Fibroblast of pulmonary artery (primary cell): ENCODE data around the gene IGBP1.
A peak's percentile ranks its signal among the peaks of the same experiment; 100 is the strongest.

Source experiments
- DNase-seq: peaks from one replicate; pipeline ENCODE4 v3.0.0-alpha.2; 2010; ENCODE audit warnings: low read depth
- H3K4me3 ChIP-seq: replicated peaks from 2 replicates; pipeline ENCODE4 v1.5.1; 2011; ENCODE audit warnings: low read depth, mild to moderate bottlenecking, control low read depth, low read length, moderate library complexity
- TF ChIP-seq, protein P1 (sequence below): IDR thresholded peaks from 2 replicates; pipeline ENCODE4 v1.5.1; 2011; ENCODE audit warnings: mild to moderate bottlenecking, control low read depth, low read length, inconsistent platforms; ENCODE audit errors: missing control alignments

Gene IGBP1

DNA sequence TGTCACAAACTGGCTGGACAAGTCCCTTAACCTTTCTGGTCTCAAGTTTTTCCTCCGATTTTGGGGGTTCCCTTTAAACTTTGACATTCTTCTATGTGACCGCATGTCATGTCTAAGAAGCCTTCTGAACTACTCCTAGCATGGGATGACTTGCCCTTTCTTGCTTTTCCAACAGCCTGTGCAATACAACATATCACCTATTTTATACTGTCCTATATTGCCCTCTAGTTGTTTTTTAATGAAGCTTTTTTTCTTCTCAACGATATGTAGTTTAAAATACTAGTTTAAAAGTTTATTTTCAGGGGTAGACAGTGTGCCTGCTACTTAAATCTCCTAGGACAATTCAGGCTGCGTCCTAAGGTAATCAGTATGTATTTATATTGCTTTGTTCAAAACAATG is 1.0 kb upstream of the IGBP1 start:
- H3K4me3 ChIP-seq: no peak overlapping the region
- peak; percentile 1 for DNase-seq

DNA sequence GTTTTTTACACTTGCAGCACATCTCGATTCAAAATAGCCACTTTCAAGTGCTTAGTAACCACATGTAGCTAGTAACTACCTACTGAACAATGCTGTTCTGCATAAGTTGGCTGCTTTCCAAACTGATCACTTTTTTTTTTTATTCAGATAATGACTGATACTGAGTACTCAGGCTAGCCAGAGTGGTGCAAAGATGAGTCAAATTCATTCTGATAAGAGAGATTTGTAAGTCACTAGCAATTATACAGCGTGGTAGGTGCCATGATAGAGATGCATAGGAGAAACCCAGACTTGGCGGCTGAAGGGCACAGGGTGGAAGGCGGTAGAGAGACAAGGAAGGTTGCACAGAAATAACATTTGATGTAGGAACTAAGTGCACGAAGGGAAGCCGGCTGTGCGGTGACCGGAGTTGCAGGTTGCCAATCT is 357 bp upstream of the IGBP1 start:
- TF ChIP-seq, protein P1, sequence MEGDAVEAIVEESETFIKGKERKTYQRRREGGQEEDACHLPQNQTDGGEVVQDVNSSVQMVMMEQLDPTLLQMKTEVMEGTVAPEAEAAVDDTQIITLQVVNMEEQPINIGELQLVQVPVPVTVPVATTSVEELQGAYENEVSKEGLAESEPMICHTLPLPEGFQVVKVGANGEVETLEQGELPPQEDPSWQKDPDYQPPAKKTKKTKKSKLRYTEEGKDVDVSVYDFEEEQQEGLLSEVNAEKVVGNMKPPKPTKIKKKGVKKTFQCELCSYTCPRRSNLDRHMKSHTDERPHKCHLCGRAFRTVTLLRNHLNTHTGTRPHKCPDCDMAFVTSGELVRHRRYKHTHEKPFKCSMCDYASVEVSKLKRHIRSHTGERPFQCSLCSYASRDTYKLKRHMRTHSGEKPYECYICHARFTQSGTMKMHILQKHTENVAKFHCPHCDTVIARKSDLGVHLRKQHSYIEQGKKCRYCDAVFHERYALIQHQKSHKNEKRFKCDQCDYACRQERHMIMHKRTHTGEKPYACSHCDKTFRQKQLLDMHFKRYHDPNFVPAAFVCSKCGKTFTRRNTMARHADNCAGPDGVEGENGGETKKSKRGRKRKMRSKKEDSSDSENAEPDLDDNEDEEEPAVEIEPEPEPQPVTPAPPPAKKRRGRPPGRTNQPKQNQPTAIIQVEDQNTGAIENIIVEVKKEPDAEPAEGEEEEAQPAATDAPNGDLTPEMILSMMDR: no peak
- H3K4me3 ChIP-seq: peak overlapping the region; percentile 85
- no peak for DNase-seq

More for the DNA sequence above, 1.0 kb upstream of the IGBP1 start:
- TF ChIP-seq, protein P1: no peak

DNA sequence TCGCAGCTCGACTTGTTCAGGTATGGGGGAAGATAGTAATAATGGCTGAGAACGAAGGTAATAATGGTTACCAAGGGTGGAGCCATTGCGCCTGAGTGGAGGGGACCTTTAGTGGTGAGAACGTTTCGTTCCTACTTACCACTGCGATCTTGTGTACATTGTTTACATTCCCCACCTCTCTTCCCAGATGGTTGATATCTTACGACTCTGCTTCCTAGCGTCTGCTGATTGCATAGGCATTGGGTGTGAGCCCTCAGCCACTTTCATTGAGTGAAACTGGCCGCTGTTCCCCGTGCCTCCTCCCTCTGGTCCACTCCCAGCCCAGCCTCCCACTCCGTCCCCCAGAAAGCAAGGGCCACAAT is 850 bp downstream of the IGBP1 start:
- TF ChIP-seq, protein P1: no peak
- H3K4me3 ChIP-seq: peak overlapping the region; percentile 85
- peak; percentile 20 for DNase-seq

DNA sequence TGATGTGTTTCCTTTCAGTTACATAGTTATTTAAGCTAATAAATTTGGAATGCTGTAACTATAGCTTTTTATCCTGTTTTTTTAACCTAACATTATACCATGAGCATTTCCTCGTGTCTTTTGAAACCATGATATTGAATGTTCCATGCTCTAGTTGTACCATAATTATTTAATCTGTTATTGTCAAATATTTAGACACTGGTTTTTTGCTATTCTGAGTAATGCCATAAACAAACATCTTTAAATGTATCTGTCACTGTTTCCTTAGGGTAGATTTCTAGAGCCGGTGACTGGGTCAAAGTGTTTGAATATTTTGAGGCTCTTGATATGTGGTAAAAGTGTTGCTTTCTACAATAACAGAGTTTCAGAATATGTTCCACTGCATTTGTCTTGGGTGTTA is 5.4 kb downstream of the IGBP1 start:
- TF ChIP-seq, protein P1: no peak
- H3K4me3 ChIP-seq: no peak overlapping the region
- no peak for DNase-seq

DNA sequence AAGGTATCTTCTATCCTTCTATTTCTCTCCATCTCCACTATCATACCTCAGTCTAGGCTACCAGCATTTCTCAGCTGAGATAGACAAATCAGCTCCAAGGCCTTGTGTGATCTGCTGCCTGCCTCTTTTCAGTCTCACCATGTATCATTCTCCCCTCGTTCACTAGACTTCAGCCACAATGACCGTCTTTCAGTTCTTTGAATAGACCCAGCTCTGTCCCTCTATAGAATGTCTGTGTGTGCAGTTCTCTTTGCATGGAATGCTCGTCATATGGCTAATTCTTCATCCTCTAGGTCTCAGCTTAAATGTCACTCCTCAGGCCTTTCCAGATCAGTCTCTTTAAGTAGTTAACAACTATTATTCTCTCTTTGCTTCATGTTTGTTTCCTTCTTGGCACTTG is 6.5 kb downstream of the IGBP1 start:
- DNase-seq: no peak
- TF ChIP-seq, protein P1: no peak
- H3K4me3 ChIP-seq: no peak overlapping the region

DNA sequence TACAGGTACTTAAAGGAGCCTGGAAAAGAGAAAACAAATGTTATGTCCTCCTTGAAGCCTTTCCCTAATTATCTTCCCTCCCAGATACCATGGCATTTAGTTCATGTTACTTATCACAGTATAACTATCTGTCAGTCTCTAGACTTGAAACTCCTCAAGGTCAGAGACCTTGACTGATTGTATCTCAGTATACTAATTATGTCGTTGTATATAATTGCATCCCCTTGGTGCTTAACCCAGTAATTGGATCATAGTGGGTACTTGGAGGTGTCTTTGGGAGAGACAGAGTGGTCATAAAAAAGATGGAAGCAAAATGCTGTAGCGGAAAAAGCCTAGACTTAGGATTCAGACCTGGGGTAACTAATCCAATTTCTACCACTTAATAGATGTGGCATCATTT is 8.1 kb downstream of the IGBP1 start:
- no peak overlapping the region for H3K4me3 ChIP-seq
- no peak for DNase-seq
- TF ChIP-seq, protein P1: no peak
